Measurements from ENCODE around the gene C4B.

Gene C4B

DNA sequence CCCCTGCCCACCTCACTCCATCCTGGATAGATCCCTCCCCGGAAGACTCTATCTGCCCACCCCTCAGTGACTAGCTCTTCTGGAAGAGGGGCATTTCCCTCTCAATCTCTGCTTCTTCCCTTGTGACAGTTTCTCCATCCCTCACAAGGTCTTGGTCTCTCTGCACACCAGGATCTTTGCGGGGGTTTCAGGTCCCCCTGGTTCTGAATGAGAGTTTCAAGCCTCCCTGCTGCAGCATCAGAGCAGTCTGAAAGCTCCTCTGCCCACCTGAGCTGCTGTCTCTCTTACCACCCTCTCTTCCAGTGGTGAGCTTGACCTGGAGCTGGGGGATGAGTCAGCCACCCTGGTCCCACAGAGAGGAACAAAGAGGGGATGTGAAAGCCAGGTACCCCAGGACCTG lies 70.2 kb downstream of the C4B start:
- DNase-seq, result no peak
